Loucy (cell line): Measurements from ENCODE around the gene FERMT3.
A peak's percentile ranks its signal among the peaks of the same experiment; 100 is the strongest.

ENCODE experiments used
- H2AFZ ChIP-seq: fragments of 200-600 bp; sonication (generic); 2 replicates; pipeline ENCODE4 v1.6.0; 2016; ENCODE audit warnings: antibody characterized with exemption, mild to moderate bottlenecking, low read length, moderate library complexity
- H3F3A ChIP-seq: fragments of 200-600 bp; 2 replicates; pipeline ENCODE4 v1.6.0; 2016; ENCODE audit warnings: antibody characterized with exemption, low read depth, mild to moderate bottlenecking
- H3K27me3 ChIP-seq: fragments of 200-600 bp; sonication (generic); 2 replicates; pipeline ENCODE4 v1.6.1; 2014; ENCODE audit warnings: low read length, mild to moderate bottlenecking; ENCODE audit not compliant: insufficient read depth, poor library complexity, severe bottlenecking
- H3K36me3 ChIP-seq: fragments of 200-600 bp; sonication (generic); 2 replicates; pipeline ENCODE4 v1.6.1; 2016; ENCODE audit warnings: low read length; ENCODE audit not compliant: insufficient read depth
- H3K4me1 ChIP-seq: fragments of 200-600 bp; sonication (generic); 2 replicates; pipeline ENCODE4 v1.5.1; 2014; ENCODE audit warnings: low read length, mild to moderate bottlenecking; ENCODE audit not compliant: insufficient read depth, poor library complexity, severe bottlenecking
- H3K4me2 ChIP-seq: fragments of 200-600 bp; sonication (generic); 2 replicates; pipeline ENCODE4 v1.6.0; 2014; ENCODE audit warnings: antibody characterized with exemption, low read length, low read depth, mild to moderate bottlenecking; ENCODE audit not compliant: poor library complexity, severe bottlenecking
- H3K4me3 ChIP-seq: fragments of 200-600 bp; sonication (generic); 2 replicates; pipeline ENCODE4 v1.5.1; 2014; ENCODE audit warnings: low read length, mild to moderate bottlenecking, mixed read lengths; ENCODE audit not compliant: poor library complexity, severe bottlenecking
- H3K79me2 ChIP-seq: fragments of 200-600 bp; sonication (generic); 2 replicates; pipeline ENCODE4 v1.6.1; 2014; ENCODE audit warnings: low read length; ENCODE audit not compliant: insufficient read depth
- H3K9ac ChIP-seq: fragments of 200-600 bp; sonication (generic); 2 replicates; pipeline ENCODE4 v1.6.0; 2014; ENCODE audit warnings: mild to moderate bottlenecking, low read depth, low read length, moderate library complexity; ENCODE audit not compliant: poor library complexity, severe bottlenecking
- H3K9me2 ChIP-seq: fragments of 200-600 bp; sonication (generic); replicated peaks from 2 replicates; pipeline ENCODE4 v1.6.1; 2016; ENCODE audit warnings: low read depth, low read length, mixed read lengths
- H3K9me3 ChIP-seq: fragments of 200-600 bp; sonication (generic); 2 replicates; pipeline ENCODE4 v1.6.1; 2014; ENCODE audit warnings: mild to moderate bottlenecking, antibody characterized with exemption, low read length, low read depth; ENCODE audit not compliant: insufficient read depth
- H4K20me1 ChIP-seq: fragments of 200-600 bp; sonication (generic); 2 replicates; pipeline ENCODE4 v1.6.0; 2014; ENCODE audit warnings: antibody characterized with exemption, low read length, mild to moderate bottlenecking; ENCODE audit not compliant: insufficient read depth, poor library complexity, severe bottlenecking
- EZH2phosphoT487 ChIP-seq: fragments of 200-600 bp; IDR thresholded peaks from 2 replicates; pipeline ENCODE4 v1.6.1; 2018; ENCODE audit warnings: antibody characterized with exemption, mild to moderate bottlenecking, moderate library complexity, borderline replicate concordance
- TF ChIP-seq, protein P1 (sequence below): fragments of 200-600 bp; sonication (generic); conservative IDR thresholded peaks from 2 replicates; pipeline ENCODE4 v1.5.1; 2014; ENCODE audit warnings: mild to moderate bottlenecking, antibody characterized with exemption, low read length

The FERMT3 gene

DNA sequence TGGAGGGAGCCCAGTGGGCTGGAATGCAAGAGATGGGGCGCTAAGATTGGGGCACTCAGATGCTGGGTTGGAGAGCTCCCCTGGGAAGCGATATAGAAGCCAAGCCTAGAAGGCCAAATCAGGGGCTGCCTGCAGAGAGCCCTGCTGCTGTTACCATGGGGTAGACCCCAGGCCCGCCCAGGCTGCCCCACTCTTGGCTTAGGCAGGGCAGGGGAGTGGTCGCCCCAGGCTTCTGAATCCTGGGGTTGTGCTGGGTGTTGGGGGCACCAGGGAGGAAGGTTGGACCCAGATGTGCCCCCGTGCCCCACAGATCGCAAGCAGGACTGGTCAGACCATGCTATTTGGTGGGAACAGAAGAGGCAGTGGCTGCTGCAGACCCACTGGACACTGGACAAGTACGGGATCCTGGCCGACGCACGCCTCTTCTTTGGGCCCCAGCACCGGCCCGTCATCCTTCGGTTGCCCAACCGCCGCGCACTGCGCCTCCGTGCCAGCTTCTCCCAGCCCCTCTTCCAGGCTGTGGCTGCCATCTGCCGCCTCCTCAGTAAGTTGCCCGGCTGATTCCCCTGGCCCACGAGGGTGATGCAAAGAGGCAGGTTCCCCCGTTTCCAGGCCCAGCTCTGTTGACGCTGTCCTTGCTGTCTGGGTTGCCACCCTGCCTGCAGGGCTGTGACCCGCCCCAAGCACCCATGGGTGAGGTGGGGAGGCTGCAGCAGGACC lies 3.9 kb downstream of the FERMT3 start:
- H3K9me3 ChIP-seq, result no peaks in the 10 kb centered on the region
- no peak overlapping the region for H3K4me2 ChIP-seq
- H4K20me1 ChIP-seq, result peaks cover 12% of the 10 kb centered on the region
- peaks cover 36% of the 10 kb centered on the region for H3K79me2 ChIP-seq
- no peak for TF ChIP-seq EZH2phosphoT487
- TF ChIP-seq, protein P1, sequence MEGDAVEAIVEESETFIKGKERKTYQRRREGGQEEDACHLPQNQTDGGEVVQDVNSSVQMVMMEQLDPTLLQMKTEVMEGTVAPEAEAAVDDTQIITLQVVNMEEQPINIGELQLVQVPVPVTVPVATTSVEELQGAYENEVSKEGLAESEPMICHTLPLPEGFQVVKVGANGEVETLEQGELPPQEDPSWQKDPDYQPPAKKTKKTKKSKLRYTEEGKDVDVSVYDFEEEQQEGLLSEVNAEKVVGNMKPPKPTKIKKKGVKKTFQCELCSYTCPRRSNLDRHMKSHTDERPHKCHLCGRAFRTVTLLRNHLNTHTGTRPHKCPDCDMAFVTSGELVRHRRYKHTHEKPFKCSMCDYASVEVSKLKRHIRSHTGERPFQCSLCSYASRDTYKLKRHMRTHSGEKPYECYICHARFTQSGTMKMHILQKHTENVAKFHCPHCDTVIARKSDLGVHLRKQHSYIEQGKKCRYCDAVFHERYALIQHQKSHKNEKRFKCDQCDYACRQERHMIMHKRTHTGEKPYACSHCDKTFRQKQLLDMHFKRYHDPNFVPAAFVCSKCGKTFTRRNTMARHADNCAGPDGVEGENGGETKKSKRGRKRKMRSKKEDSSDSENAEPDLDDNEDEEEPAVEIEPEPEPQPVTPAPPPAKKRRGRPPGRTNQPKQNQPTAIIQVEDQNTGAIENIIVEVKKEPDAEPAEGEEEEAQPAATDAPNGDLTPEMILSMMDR, result no peak
- H3K4me3 ChIP-seq, result no peak overlapping the region
- H3K27me3 ChIP-seq, result no peaks in the 10 kb centered on the region
- H3K9ac ChIP-seq, result no peak overlapping the region
- peaks cover 10% of the 10 kb centered on the region; the same call in 1 of the 2 replicates for H3K36me3 ChIP-seq
- H3K9me2 ChIP-seq, result no peaks in the 10 kb centered on the region
- peaks cover 22% of the 10 kb centered on the region for H3K4me1 ChIP-seq
- no peak overlapping the region for H2AFZ ChIP-seq
- H3F3A ChIP-seq, result peaks cover 6% of the 10 kb centered on the region; the same call in 1 of the 2 replicates

DNA sequence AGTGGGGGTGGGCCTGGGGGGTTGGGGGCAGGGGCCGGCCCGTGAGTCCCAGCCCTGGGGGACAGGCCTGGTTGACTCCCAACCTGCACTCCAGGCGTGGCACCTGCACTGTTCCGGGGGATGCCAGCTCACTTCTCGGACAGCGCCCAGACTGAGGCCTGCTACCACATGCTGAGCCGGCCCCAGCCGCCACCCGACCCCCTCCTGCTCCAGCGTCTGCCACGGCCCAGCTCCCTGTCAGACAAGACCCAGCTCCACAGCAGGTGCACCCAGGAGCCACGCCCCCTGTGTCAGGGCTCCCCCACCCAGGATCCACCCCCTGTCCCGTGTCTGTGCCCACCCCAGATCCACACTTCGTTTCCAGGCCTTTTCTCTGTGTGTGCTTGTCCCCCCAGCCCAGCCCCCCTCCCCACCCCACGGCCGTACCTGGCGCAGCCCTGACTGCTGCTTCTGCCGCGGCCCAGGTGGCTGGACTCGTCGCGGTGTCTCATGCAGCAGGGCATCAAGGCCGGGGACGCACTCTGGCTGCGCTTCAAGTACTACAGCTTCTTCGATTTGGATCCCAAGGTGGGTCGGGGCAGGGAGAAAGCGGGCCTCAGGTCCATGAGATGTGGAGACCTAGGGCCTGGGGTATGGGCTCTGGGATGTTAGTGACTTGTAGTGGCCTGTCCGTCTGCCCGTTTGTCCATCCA lies 4.8 kb downstream of the FERMT3 start:
- no peak for TF ChIP-seq EZH2phosphoT487
- TF ChIP-seq, protein P1, result no peak
- H3K9ac ChIP-seq, result no peak overlapping the region
- no peaks in the 10 kb centered on the region for H3K27me3 ChIP-seq
- no peak overlapping the region for H3K4me3 ChIP-seq
- H3F3A ChIP-seq, result peaks cover under 1% of the 10 kb centered on the region; the same call in 1 of the 2 replicates
- peaks cover 10% of the 10 kb centered on the region; the same call in 1 of the 2 replicates for H3K36me3 ChIP-seq
- H3K9me3 ChIP-seq, result no peaks in the 10 kb centered on the region
- peaks cover 14% of the 10 kb centered on the region for H3K4me1 ChIP-seq
- H3K9me2 ChIP-seq, result no peaks in the 10 kb centered on the region
- no peak overlapping the region for H3K4me2 ChIP-seq
- peaks cover 31% of the 10 kb centered on the region for H3K79me2 ChIP-seq
- H2AFZ ChIP-seq, result no peak overlapping the region
- peaks cover 12% of the 10 kb centered on the region for H4K20me1 ChIP-seq

DNA sequence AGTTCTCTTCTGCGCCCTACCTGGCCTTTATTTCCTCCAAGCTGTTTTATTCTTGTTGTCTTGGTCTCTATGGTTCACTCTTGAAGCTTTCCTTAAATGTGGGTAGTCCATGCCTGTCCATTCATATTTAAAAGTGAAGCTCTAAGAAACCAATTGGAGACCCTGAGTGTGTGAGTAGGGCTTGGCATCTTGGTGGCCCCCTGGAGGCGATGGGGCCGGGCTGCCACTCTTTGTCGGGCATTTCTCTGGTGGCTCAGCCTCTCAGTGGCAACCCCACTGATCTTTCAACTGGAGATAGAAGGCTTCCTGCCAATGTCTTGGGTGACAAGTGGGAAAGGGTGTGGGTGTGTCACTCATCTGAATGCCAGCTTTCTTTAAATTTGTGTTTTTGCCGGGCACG lies 10.4 kb downstream of the FERMT3 start:
- H3K9me3 ChIP-seq, result no peaks in the 10 kb centered on the region
- H3K9ac ChIP-seq, result no peak overlapping the region
- no peaks in the 10 kb centered on the region for H4K20me1 ChIP-seq
- H3F3A ChIP-seq, result no peaks in the 10 kb centered on the region; the same call in 1 of the 2 replicates
- H3K79me2 ChIP-seq, result no peaks in the 10 kb centered on the region
- no peak overlapping the region for H3K4me3 ChIP-seq
- H3K27me3 ChIP-seq, result no peaks in the 10 kb centered on the region
- no peaks in the 10 kb centered on the region for H3K4me1 ChIP-seq
- no peaks in the 10 kb centered on the region for H3K9me2 ChIP-seq
- no peak overlapping the region for H2AFZ ChIP-seq
- no peak overlapping the region for H3K4me2 ChIP-seq
- H3K36me3 ChIP-seq, result peaks cover 26% of the 10 kb centered on the region; the same call in 1 of the 2 replicates
- TF ChIP-seq EZH2phosphoT487, result no peak
- TF ChIP-seq, protein P1, result peak; percentile 54
